HL-60/S4 treated with retinoic acid at 250 ng/mL for 4 days and 3 days (cell line): Measurements from ENCODE around the gene STAT1.

Experiments used
- in situ Hi-C: fragments of 300-500 bp; cut with MboI; formaldehyde crosslinking; loops from 2 replicates; pipeline ENCODE4 v1.7.0; 2022; ENCODE audit warnings: low sequenced_read_pairs

STAT1 gene

DNA sequence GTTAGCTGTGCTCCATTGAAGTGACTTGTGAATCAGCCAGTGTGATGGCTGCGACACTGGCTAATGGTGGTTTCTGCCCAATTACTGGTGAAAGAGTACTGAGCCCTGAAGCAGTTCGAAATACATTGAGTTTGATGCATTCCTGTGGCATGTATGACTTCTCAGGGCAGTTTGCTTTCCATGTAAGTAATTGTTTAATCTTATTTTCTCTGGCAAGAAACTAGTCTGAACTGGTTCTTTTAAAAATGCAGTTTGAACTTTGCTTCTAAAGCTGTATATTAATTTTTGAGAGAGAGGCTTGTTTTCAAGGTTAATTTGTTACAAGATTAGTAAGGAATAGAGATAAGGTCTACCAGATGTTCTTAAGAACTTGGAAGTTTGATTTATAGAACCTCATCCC, 86.7 kb downstream of the STAT1 start:
- in situ Hi-C loops = no loop called here

DNA sequence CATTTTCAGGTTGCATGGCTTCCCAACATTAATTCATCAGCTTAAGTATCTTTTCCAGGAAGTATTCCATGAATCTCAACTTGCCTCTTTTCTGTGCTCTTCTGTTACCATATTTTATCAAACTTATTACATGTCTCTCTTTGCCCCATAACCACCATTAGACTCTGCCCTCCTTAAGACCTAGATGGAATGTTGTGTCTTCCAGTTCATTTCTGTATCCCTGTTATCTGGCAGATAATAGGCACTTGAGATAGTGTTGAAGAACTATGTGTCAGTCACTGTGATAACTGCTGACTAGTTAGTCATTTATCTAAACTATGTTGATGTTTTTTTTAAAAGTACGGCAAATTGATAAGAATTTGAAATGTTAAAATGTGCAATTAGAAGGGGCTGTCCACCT, 91.6 kb downstream of the STAT1 start:
- in situ Hi-C loops = no loop called here

GRCh38 chr2:190920085-190920484, 93.9 kb downstream of the STAT1 start:
- in situ Hi-C loops = no loop called here
